PC-3 (cell line): ENCODE results near the gene ALDH3B2. TPM values are rescaled to one million over a fixed set of nuclear protein-coding genes. Genes with fewer than 3 reads are reported as not detected.
"Not testable (repeated sequence)": the region's sequence is repeated elsewhere in the genome, so short reads cannot be mapped to it uniquely, and the experiment has no call there.

Source experiments
- ATAC-seq: fragments of 200-7000 bp; cut with Tn5 transposase; 2 replicates; pipeline ENCODE4 v1.9.1; 2020; ENCODE audit warnings: mild to moderate bottlenecking, moderate library complexity
- Bru-seq: library from RNA; stranded (reverse); fragments of 400-500 nt; gene quantifications from one replicate; lab custom pipeline; 2021; lab: Mats Ljungman, UMichigan
- BruChase-seq, 2 experiments: library from RNA; stranded (reverse); fragments of 400-500 nt; gene quantifications; one replicate each; lab custom pipeline; 2021; lab: Mats Ljungman, UMichigan
- BruUV-seq: library from RNA; stranded (reverse); fragments of 400-500 nt; replicated peaks from 2 replicates; lab custom pipeline; 2021; lab: Mats Ljungman, UMichigan
- CTCF ChIA-PET: fragments of 300-600 bp; sonication (Branson Sonifier 250); formaldehyde crosslinking; loops from one replicate; lab custom pipeline; 2022; ENCODE audit warnings: antibody characterized with exemption; lab: Charles Lee
- POLR2A ChIA-PET: fragments of 300-600 bp; sonication (Branson Sonifier 250); formaldehyde crosslinking; loops from one replicate; lab custom pipeline; 2022; ENCODE audit warnings: antibody characterized with exemption; ENCODE audit not compliant: unreplicated experiment; lab: Charles Lee
- DNase-seq: peaks from one replicate; pipeline ENCODE4 v3.0.0-alpha.2; 2015
- H2AFZ ChIP-seq: fragments of 300-600 bp; sonication (generic); 2 replicates; pipeline ENCODE4 v1.6.0; 2016; ENCODE audit warnings: antibody characterized with exemption, low read length
- H3F3A ChIP-seq: fragments of 300-600 bp; sonication (generic); one replicate; pipeline ENCODE4 v1.6.0; 2017; ENCODE audit warnings: antibody characterized with exemption, low read length, control low read depth, mild to moderate bottlenecking; ENCODE audit not compliant: unreplicated experiment
- H3K27ac ChIP-seq: fragments of 300-600 bp; sonication (generic); 2 replicates; pipeline ENCODE4 v1.5.1; 2016; ENCODE audit warnings: mild to moderate bottlenecking, low read length
- H3K27me3 ChIP-seq: fragments of 300-600 bp; sonication (generic); 2 replicates; pipeline ENCODE4 v1.6.1; 2016; ENCODE audit warnings: low read length, mixed read lengths
- H3K36me3 ChIP-seq: fragments of 300-600 bp; sonication (generic); 2 replicates; pipeline ENCODE4 v1.6.1; 2016; ENCODE audit warnings: low read depth, mixed run types, low read length, mixed read lengths
- H3K4me1 ChIP-seq: fragments of 300-600 bp; sonication (generic); 2 replicates; pipeline ENCODE4 v1.5.1; 2016; ENCODE audit warnings: low read length; ENCODE audit not compliant: insufficient read depth
- H3K4me2 ChIP-seq: fragments of 300-600 bp; sonication (generic); 2 replicates; pipeline ENCODE4 v1.6.0; 2016; ENCODE audit warnings: low read length
- H3K4me3 ChIP-seq: fragments of 300-600 bp; sonication (generic); 2 replicates; pipeline ENCODE4 v1.5.1; 2016; ENCODE audit warnings: mild to moderate bottlenecking, low read length, mixed read lengths
- H3K79me2 ChIP-seq: fragments of 300-600 bp; sonication (generic); 2 replicates; pipeline ENCODE4 v1.6.1; 2017; ENCODE audit warnings: low read length, mixed read lengths
- H3K9ac ChIP-seq: fragments of 300-600 bp; sonication (generic); 2 replicates; pipeline ENCODE4 v1.6.0; 2016; ENCODE audit warnings: mild to moderate bottlenecking, low read length
- H3K9me2 ChIP-seq: fragments of 300-600 bp; sonication (generic); replicated peaks from 2 replicates; pipeline ENCODE4 v1.6.1; 2016; ENCODE audit warnings: mixed run types, low read length, mixed read lengths
- H3K9me3 ChIP-seq: fragments of 300-600 bp; sonication (generic); 2 replicates; pipeline ENCODE4 v1.6.1; 2016; ENCODE audit warnings: low read length, mixed read lengths
- H4K20me1 ChIP-seq: fragments of 300-600 bp; sonication (generic); 2 replicates; pipeline ENCODE4 v1.6.1; 2016; ENCODE audit warnings: low read length, mixed read lengths
- EZH2 ChIP-seq: fragments of 300-600 bp; sonication (generic); IDR thresholded peaks from one replicate; pipeline ENCODE4 v1.6.1; 2017; ENCODE audit warnings: antibody characterized with exemption, mild to moderate bottlenecking, low read length; ENCODE audit not compliant: unreplicated experiment
- EZH2phosphoT487 ChIP-seq: fragments of 300-600 bp; sonication (generic); IDR thresholded peaks from 2 replicates; pipeline ENCODE4 v1.6.1; 2018; ENCODE audit warnings: mild to moderate bottlenecking, antibody characterized with exemption, low read length, borderline replicate concordance
- intact Hi-C: fragments of 100-400 bp; cut with micrococcal nuclease; formaldehyde crosslinking; loops from 2 replicates; pipeline ENCODE4 v1.9.0; 2023
- long read RNA-seq: library from polyadenylated mRNA; unstranded; transcript quantifications from one replicate; pipeline ENCODE4 v2.0.0, GENCODE V29; 2021; ENCODE audit not compliant: unreplicated experiment
- total RNA-seq: library from RNA; depleted of rRNA; stranded (reverse); fragments of >200 nt; gene quantifications from 2 replicates; pipeline ENCODE4 v1.2.3, GENCODE V29; 2014; rRNA removed
- TF ChIP-seq, protein P1 (sequence below): fragments of 300-600 bp; sonication (generic); conservative IDR thresholded peaks from 2 replicates; pipeline ENCODE4 v1.5.1; 2017; ENCODE audit warnings: antibody characterized with exemption, low read depth, mild to moderate bottlenecking, low read length

ALDH3B2 gene, protein sequence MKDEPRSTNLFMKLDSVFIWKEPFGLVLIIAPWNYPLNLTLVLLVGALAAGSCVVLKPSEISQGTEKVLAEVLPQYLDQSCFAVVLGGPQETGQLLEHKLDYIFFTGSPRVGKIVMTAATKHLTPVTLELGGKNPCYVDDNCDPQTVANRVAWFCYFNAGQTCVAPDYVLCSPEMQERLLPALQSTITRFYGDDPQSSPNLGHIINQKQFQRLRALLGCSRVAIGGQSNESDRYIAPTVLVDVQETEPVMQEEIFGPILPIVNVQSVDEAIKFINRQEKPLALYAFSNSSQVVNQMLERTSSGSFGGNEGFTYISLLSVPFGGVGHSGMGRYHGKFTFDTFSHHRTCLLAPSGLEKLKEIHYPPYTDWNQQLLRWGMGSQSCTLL
- 0.40 TPM in 1 of 2 replicates, not detected in the other for total RNA-seq
- percentile 10 among the genes with signal in this experiment for Bru-seq, nascent RNA
- percentile 12 among the genes with signal in this experiment for BruChase-seq, experiment 1, labeled RNA remaining after a 6-hour chase
- BruChase-seq, experiment 2, labeled RNA remaining after a 2-hour chase, result percentile 11 among the genes with signal in this experiment
- long read RNA-seq, result 0 reads

DNA sequence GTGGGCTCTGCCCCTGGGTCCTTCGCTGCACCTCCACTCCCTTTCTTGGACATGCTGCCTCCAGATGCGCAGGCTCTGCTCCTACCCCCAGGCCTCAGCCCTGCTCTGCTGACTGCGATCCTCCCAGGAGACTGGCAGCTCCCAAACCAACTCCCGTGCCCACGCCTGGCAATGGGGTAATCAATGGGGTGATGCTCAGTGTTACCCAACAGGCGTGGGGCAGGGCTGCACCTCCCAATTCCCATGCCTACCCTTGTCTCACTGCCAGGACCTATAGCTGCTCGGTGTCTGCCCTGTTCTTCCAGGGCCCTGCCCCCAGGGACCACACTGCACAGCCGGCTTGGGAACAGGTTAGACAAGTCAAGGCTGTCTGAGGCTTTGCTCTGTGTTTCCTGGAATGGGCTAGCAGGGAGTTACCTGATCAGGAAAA, at the start of gene ALDH3B2:
Gene ALDH3B2, minus strand, starts transcription at position 182 of the 430 bp plus-strand sequence. CDS start 7,688 bp downstream, outside the sequence.
- Histone ChIP-seq H3K4me3 (no peak within 1 kb of the TSS; the same call in 1 of the 2 replicates), H3K4me2 (peak within 1 kb of the TSS; percentile 62), H3K36me3 (no peaks in the 10 kb centered on the region), H3K27me3 (no peaks in the 10 kb centered on the region), H3K9me3 (no peaks in the 10 kb centered on the region), H3F3A (no peaks in the 10 kb centered on the region), H3K9ac (no peak within 1 kb of the TSS), H2AFZ (peak within 1 kb of the TSS; percentile 37), H3K4me1 (peaks cover 20% of the 10 kb centered on the region), H4K20me1 (no peaks in the 10 kb centered on the region), H3K9me2 (no peaks in the 10 kb centered on the region), H3K27ac (peak within 1 kb of the TSS; percentile 31), H3K79me2 (no peaks in the 10 kb centered on the region)
- TF ChIP-seq EZH2phosphoT487, result no peak
- TF ChIP-seq, protein P1, sequence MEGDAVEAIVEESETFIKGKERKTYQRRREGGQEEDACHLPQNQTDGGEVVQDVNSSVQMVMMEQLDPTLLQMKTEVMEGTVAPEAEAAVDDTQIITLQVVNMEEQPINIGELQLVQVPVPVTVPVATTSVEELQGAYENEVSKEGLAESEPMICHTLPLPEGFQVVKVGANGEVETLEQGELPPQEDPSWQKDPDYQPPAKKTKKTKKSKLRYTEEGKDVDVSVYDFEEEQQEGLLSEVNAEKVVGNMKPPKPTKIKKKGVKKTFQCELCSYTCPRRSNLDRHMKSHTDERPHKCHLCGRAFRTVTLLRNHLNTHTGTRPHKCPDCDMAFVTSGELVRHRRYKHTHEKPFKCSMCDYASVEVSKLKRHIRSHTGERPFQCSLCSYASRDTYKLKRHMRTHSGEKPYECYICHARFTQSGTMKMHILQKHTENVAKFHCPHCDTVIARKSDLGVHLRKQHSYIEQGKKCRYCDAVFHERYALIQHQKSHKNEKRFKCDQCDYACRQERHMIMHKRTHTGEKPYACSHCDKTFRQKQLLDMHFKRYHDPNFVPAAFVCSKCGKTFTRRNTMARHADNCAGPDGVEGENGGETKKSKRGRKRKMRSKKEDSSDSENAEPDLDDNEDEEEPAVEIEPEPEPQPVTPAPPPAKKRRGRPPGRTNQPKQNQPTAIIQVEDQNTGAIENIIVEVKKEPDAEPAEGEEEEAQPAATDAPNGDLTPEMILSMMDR, result no peak
- TF ChIP-seq EZH2, result no peak
- BruUV-seq, result no TSS peak
- CTCF ChIA-PET, result no interaction called here
- intact Hi-C loops, result no loop called here
- POLR2A ChIA-PET, result no interaction called here
- ATAC-seq (peak; percentile 97), DNase-seq (peak; percentile 91)

- H3K4me2 ChIP-seq, H3K4me3 ChIP-seq, H4K20me1 ChIP-seq, DNase-seq, H3K9ac ChIP-seq, H2AFZ ChIP-seq, H3K9me3 ChIP-seq, BruUV-seq, H3K36me3 ChIP-seq, intact Hi-C loops, H3K27me3 ChIP-seq, H3K27ac ChIP-seq, H3F3A ChIP-seq, H3K79me2 ChIP-seq, H3K9me2 ChIP-seq, H3K4me1 ChIP-seq, CTCF ChIA-PET, ATAC-seq, POLR2A ChIA-PET: not testable (repeated sequence)
Observed at GRCh38 chr11:67723036-67723435, 48.6 kb upstream of the ALDH3B2 start.

- ATAC-seq, H4K20me1 ChIP-seq, H3K27ac ChIP-seq, H3F3A ChIP-seq, H3K79me2 ChIP-seq, DNase-seq, H3K9me2 ChIP-seq, H3K36me3 ChIP-seq, H3K4me3 ChIP-seq, BruUV-seq, CTCF ChIA-PET, H3K4me2 ChIP-seq, POLR2A ChIA-PET, H3K9me3 ChIP-seq, intact Hi-C loops, H2AFZ ChIP-seq, H3K4me1 ChIP-seq, H3K9ac ChIP-seq, H3K27me3 ChIP-seq: not testable (repeated sequence)
Observed at GRCh38 chr11:67716226-67716625, 41.8 kb upstream of the ALDH3B2 start.

DNA sequence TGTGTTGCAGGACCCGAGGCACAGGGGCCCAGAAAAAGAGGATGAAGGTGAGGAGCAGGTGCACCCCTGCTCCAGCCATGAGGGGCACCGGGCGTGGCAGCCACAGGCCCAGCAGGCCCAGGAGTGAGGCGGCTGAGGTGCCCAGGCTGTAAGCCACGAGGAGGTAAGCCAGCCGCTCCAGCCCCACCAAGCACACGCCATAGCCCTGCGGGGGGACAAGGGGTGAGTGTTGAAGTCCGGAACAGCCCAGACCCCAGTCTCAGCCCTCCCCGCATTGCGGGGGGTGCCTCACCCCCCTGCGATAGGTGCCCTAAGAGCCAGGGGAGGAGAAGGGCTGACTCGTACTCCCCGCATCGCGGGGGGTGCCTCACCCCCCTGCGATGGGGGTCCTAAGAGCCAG, 41.4 kb upstream of the ALDH3B2 start:
- POLR2A ChIA-PET, H3K4me2 ChIP-seq, intact Hi-C loops, CTCF ChIA-PET, H3K27ac ChIP-seq, H3K9me3 ChIP-seq, H3K4me3 ChIP-seq, BruUV-seq, H3K9me2 ChIP-seq, H4K20me1 ChIP-seq, H2AFZ ChIP-seq, H3K79me2 ChIP-seq, DNase-seq, ATAC-seq, H3K36me3 ChIP-seq, H3K27me3 ChIP-seq, H3F3A ChIP-seq, H3K4me1 ChIP-seq, H3K9ac ChIP-seq: not testable (repeated sequence)
